Nephron (organoid): Measurements from ENCODE around the gene MAN2A1.

Source experiments
- H3K27ac Mint-ChIP-seq, 3 experiments: 2 replicates each; pipeline ENCODE4 v1.8.0; 2020; ENCODE audit warnings: mixed read lengths in 3 of 3, mild to moderate bottlenecking in 2 of 3, moderate library complexity in 1 of 3
- H3K27me3 Mint-ChIP-seq: 2 replicates; pipeline ENCODE4 v1.8.0; 2021; ENCODE audit warnings: low read depth, mild to moderate bottlenecking, moderate library complexity, mixed read lengths
- H3K36me3 Mint-ChIP-seq: 2 replicates; pipeline ENCODE4 v1.8.0; 2020; ENCODE audit warnings: low read depth, mixed read lengths
- H3K4me1 Mint-ChIP-seq: 2 replicates; pipeline ENCODE4 v1.8.0; 2020; ENCODE audit warnings: mixed read lengths
- H3K4me3 Mint-ChIP-seq, 3 experiments: 2 replicates each; pipeline ENCODE4 v1.8.0; 2020; ENCODE audit warnings: mild to moderate bottlenecking in 3 of 3, mixed read lengths in 3 of 3, moderate library complexity in 2 of 3
- H3K9me3 Mint-ChIP-seq: 2 replicates; pipeline ENCODE4 v1.8.0; 2020; ENCODE audit warnings: mixed read lengths
- TF ChIP-seq, protein P1 (sequence below), 3 experiments: fragments of 200-600 bp; sonication (generic); IDR thresholded peaks; one replicate each; pipeline ENCODE4 v1.5.0; 2021; ENCODE audit warnings: antibody characterized with exemption in 3 of 3; ENCODE audit not compliant: unreplicated experiment in 3 of 3

The MAN2A1 gene

DNA sequence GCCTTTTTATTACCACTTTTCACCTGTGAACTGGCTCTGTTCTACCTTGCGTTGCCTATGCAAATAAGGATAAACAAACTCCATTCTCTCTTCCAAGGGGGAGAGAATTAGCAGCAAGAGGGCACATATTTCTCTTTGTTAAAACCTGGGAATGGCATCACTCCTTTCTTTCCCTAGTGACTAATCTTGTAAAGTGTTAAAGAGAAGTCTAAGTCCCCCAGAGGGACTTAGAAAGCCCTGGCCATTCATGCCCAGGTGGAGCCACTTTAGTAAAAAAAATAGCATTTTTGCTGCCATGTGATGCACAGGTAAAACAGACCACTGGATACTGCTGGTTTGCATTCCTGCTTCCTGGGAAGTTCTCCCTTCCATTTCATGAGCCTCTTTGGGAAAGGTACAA lies 148.4 kb downstream of the MAN2A1 start:
- Mint-ChIP-seq H3K9me3 (no peaks in the 10 kb centered on the region), H3K27ac (no peak overlapping the region), H3K36me3 (peaks cover 74% of the 10 kb centered on the region), H3K27me3 (no peaks in the 10 kb centered on the region), H3K4me3 (no peak overlapping the region), H3K4me1 (no peaks in the 10 kb centered on the region)
- TF ChIP-seq, protein P1, sequence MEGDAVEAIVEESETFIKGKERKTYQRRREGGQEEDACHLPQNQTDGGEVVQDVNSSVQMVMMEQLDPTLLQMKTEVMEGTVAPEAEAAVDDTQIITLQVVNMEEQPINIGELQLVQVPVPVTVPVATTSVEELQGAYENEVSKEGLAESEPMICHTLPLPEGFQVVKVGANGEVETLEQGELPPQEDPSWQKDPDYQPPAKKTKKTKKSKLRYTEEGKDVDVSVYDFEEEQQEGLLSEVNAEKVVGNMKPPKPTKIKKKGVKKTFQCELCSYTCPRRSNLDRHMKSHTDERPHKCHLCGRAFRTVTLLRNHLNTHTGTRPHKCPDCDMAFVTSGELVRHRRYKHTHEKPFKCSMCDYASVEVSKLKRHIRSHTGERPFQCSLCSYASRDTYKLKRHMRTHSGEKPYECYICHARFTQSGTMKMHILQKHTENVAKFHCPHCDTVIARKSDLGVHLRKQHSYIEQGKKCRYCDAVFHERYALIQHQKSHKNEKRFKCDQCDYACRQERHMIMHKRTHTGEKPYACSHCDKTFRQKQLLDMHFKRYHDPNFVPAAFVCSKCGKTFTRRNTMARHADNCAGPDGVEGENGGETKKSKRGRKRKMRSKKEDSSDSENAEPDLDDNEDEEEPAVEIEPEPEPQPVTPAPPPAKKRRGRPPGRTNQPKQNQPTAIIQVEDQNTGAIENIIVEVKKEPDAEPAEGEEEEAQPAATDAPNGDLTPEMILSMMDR (IDR thresholded peaks at IDR 0.05; ENCODE audit: unreplicated experiment in 3 of 3), result no peak

DNA sequence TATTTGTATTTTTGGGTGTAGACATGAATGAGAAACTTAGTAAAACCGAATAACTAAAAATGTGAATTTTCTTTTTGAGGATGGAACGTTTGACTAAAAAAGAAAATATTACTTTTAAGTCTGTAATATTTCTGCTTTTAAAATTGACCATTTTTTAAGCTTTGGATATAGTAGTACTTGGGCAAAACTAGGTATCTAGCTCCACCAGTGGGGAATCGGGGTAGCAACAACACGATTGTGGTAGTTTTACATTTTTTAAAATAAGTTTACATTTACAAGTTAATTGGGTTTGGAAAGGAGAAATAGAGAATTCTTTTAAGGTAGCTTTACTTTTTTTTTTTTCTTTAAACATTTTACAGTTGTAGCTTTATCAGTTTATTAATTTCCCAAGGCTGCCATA lies 154.4 kb downstream of the MAN2A1 start:
- TF ChIP-seq, protein P1 (IDR thresholded peaks at IDR 0.05; ENCODE audit: unreplicated experiment in 3 of 3), result peak in 2 of 3 experiments; percentile 21 to 27
- H3K4me1 Mint-ChIP-seq, result no peaks in the 10 kb centered on the region
- H3K9me3 Mint-ChIP-seq, result no peaks in the 10 kb centered on the region
- H3K36me3 Mint-ChIP-seq, result peaks cover 79% of the 10 kb centered on the region
- H3K27ac Mint-ChIP-seq, result no peak overlapping the region
- H3K4me3 Mint-ChIP-seq, result no peak overlapping the region
- no peaks in the 10 kb centered on the region for H3K27me3 Mint-ChIP-seq

DNA sequence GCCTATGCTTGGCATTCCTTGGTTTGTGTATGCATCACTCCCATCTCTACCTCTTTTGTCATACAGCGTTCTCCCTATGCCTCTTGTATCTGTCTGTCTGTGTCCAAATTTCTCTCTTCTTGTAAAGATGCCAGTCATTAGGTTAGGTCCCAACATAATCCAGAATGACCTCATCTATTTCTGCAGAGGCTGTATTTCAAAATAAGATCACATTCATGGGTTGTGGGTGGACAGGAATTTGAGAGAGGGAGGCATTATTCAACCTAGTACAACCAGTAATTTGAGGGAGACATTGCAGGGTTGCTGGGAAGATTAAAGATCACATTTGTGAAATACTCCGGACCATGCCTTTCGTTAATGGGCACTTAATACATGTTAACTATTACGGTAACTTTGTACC lies 155.0 kb downstream of the MAN2A1 start:
- Mint-ChIP-seq H3K27ac (no peak overlapping the region), H3K36me3 (peaks cover 81% of the 10 kb centered on the region), H3K9me3 (no peaks in the 10 kb centered on the region), H3K4me3 (no peak overlapping the region), H3K27me3 (no peaks in the 10 kb centered on the region), H3K4me1 (no peaks in the 10 kb centered on the region)
- TF ChIP-seq, protein P1 (IDR thresholded peaks at IDR 0.05; ENCODE audit: unreplicated experiment in 3 of 3), result no peak

DNA sequence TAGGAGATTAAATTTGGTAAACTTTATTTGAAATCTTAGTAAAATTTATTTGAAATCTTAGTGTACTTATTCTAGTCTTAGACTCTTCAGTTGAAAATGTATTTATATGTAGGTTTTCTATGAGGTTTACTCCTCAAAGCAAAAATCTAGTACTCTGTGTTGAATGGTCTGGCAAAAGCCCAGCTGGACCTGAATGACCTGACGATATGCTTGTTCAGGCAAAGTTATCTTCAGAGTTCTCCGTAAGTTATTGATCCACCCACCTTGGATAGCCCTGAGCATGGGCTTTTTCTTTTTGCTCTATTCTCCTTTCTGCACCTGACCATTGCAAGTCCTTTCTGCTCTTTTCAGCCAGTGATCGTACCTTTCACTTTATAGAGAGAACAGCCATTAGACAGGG lies 158.4 kb downstream of the MAN2A1 start:
- Mint-ChIP-seq H3K36me3 (peaks cover 76% of the 10 kb centered on the region), H3K4me3 (no peak overlapping the region)

DNA sequence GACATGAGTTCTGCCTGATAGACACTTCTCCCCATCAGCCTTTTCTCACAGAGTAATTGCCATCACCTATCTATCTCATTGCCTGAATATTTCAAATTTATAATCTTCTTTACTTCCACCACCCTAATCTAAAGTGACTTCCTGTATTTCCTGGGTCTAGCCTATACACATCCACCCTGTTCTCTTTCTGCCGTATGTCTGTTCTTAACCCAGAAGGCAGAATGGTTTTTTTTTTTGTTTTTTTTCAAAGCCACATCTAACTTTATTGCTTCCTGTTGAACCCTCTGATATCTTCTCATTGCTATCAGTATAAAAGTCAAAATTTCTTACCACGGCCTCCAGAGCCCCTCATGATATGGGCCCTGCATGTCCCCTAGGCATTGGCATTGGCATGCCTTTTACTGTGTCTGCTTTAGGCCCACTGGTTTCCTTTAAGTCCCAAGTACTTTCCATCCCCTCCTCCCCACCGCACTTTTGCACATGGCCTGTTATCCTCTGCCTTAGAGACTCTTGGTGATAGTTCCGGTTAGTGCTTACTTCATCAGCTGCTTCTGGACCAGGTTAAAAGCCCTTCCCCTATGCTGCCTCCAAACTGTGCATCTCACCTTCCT lies 159.9 kb downstream of the MAN2A1 start:
- no peak overlapping the region for H3K4me3 Mint-ChIP-seq
- no peaks in the 10 kb centered on the region for H3K9me3 Mint-ChIP-seq
- no peaks in the 10 kb centered on the region for H3K4me1 Mint-ChIP-seq
- TF ChIP-seq, protein P1 (IDR thresholded peaks at IDR 0.05; ENCODE audit: unreplicated experiment in 3 of 3), result no peak
- H3K27ac Mint-ChIP-seq, result no peak overlapping the region
- peaks cover 68% of the 10 kb centered on the region for H3K36me3 Mint-ChIP-seq
- no peaks in the 10 kb centered on the region for H3K27me3 Mint-ChIP-seq

More for the DNA sequence above, 158.4 kb downstream of the MAN2A1 start:
- Mint-ChIP-seq H3K4me1 (no peaks in the 10 kb centered on the region), H3K27ac (no peak overlapping the region), H3K27me3 (no peaks in the 10 kb centered on the region), H3K9me3 (no peaks in the 10 kb centered on the region)
- TF ChIP-seq, protein P1 (IDR thresholded peaks at IDR 0.05; ENCODE audit: unreplicated experiment in 3 of 3), result no peak
